Suprapubic skin (tissue), 4 donors: ENCODE results near the gene ACSF2. TPM values are rescaled to one million over a fixed set of nuclear protein-coding genes. Genes with fewer than 3 reads are reported as not detected.

Experiments used
- DNase-seq, 2 donors: peaks; one replicate each; pipeline ENCODE4 v3.0.0-alpha.2; 2019; ENCODE audit warnings: low spot score in 2 of 2
- H3K27ac ChIP-seq: fragments of 200-600 bp; sonication (generic); one replicate; pipeline ENCODE4 v1.5.1; 2019
- H3K27me3 ChIP-seq: fragments of 200-600 bp; sonication (generic); one replicate; pipeline ENCODE4 v1.5.1; 2019
- H3K36me3 ChIP-seq: fragments of 200-600 bp; sonication (generic); one replicate; pipeline ENCODE4 v1.5.1; 2019
- H3K4me1 ChIP-seq: fragments of 200-600 bp; sonication (generic); one replicate; pipeline ENCODE4 v1.5.1; 2019
- H3K4me3 ChIP-seq: fragments of 200-600 bp; sonication (generic); one replicate; pipeline ENCODE4 v1.5.1; 2019; ENCODE audit warnings: mild to moderate bottlenecking
- H3K9me3 ChIP-seq: fragments of 200-600 bp; sonication (generic); one replicate; pipeline ENCODE4 v1.5.1; 2019
- EP300 ChIP-seq: sonication (generic); formaldehyde crosslinking; IDR thresholded peaks from one replicate; pipeline ENCODE4 v1.6.1; 2017; ENCODE audit warnings: antibody characterized with exemption
- POLR2A ChIP-seq, 2 donors: fragments of 450-650 bp; IDR thresholded peaks; one replicate each; pipeline ENCODE4 v1.6.1; 2017; ENCODE audit warnings: antibody characterized with exemption in 2 of 2, mild to moderate bottlenecking in 2 of 2, moderate library complexity in 2 of 2
- POLR2AphosphoS5 ChIP-seq, 3 donors: sonication (generic); formaldehyde crosslinking; IDR thresholded peaks; one replicate each; pipeline ENCODE4 v1.6.1; 2017; ENCODE audit warnings: antibody characterized with exemption in 3 of 3
- whole genome bisulfite sequencing: methylation state at CpG from one replicate; pipeline ENCODE4 v1.1.5; 2018; 5-methylcytosine and 5-hydroxymethylcytosine counted together
- total RNA-seq, 4 donors: library from RNA; depleted of rRNA; stranded (reverse); fragments of >200 nt; gene quantifications; one replicate each; pipeline ENCODE4 v1.1.0, GENCODE V29; 2016
- TF ChIP-seq, protein P1 (sequence below), 2 donors: fragments of 200-600 bp in 1 of 2; fragments of 450-650 bp in 1 of 2; sonication (generic) in 1 of 2; IDR thresholded peaks; one replicate each; pipeline ENCODE4 v1.5.1; 2016 to 2019; ENCODE audit warnings: antibody characterized with exemption in 2 of 2, mild to moderate bottlenecking in 1 of 2, moderate library complexity in 1 of 2

Gene ACSF2
- total RNA-seq, 4 donors from 2014 or later: 61.2 to 164 (median 69.8) TPM

DNA sequence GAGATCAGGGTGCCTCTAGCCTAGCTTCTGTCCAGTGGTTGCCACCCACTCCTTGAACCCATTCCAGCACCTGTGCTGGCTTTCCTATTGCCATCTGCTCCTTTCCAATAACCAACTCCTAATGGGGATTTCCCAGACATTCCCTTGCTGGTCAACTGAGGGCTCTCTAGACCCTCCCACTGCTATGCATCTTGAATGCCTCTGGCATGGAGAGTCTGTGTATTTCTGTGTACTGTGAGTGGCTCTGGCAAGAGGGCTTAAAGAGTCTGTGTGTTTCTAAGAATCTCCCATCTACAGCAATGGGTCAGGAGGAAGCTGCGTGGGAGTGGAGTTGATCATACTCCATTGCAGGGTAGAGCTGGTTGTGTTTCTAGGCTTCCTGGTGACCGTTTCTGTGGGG, 95.5 kb downstream of the ACSF2 start:
- TF ChIP-seq POLR2A (IDR thresholded peaks at IDR 0.05) (no peak), EP300 (no peak), POLR2AphosphoS5 (IDR thresholded peaks at IDR 0.05) (no peak)
- TF ChIP-seq, protein P1, sequence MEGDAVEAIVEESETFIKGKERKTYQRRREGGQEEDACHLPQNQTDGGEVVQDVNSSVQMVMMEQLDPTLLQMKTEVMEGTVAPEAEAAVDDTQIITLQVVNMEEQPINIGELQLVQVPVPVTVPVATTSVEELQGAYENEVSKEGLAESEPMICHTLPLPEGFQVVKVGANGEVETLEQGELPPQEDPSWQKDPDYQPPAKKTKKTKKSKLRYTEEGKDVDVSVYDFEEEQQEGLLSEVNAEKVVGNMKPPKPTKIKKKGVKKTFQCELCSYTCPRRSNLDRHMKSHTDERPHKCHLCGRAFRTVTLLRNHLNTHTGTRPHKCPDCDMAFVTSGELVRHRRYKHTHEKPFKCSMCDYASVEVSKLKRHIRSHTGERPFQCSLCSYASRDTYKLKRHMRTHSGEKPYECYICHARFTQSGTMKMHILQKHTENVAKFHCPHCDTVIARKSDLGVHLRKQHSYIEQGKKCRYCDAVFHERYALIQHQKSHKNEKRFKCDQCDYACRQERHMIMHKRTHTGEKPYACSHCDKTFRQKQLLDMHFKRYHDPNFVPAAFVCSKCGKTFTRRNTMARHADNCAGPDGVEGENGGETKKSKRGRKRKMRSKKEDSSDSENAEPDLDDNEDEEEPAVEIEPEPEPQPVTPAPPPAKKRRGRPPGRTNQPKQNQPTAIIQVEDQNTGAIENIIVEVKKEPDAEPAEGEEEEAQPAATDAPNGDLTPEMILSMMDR (IDR thresholded peaks at IDR 0.05): no peak
- H3K4me1 ChIP-seq: peaks cover 7% of the 10 kb centered on the region
- no peak overlapping the region for H3K27ac ChIP-seq
- H3K36me3 ChIP-seq: no peaks in the 10 kb centered on the region
- H3K4me3 ChIP-seq: no peak overlapping the region
- DNase-seq: no peak
- 71% methylated on average over 2 of the region's 2 CpGs for WGBS
- no peaks in the 10 kb centered on the region for H3K27me3 ChIP-seq
- no peaks in the 10 kb centered on the region for H3K9me3 ChIP-seq

DNA sequence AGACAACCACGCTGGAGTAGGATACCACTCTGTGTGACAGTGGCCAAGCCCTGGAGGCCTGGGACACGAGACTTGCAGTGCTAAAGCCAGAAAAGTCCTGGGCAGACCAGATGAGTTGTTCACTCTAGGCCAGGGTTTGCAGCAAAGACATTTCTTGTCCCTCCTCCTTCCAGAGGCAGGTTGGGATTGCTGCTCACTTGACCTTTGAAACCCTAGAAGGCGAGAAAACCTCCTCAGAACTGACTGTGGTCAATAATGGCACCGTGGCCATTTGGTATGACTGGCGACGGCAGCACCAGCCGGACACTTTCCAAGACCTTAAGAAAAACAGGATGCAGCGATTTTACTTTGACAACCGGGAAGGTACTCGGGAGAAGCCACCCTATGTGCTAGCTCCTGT, 96.7 kb downstream of the ACSF2 start:
- TF ChIP-seq POLR2A (IDR thresholded peaks at IDR 0.05) (no peak), POLR2AphosphoS5 (IDR thresholded peaks at IDR 0.05) (no peak), EP300 (no peak)
- TF ChIP-seq, protein P1 (IDR thresholded peaks at IDR 0.05): no peak
- no peak overlapping the region for H3K27ac ChIP-seq
- no peaks in the 10 kb centered on the region for H3K27me3 ChIP-seq
- no peaks in the 10 kb centered on the region for H3K9me3 ChIP-seq
- H3K4me3 ChIP-seq: no peak overlapping the region
- WGBS: 88% methylated on average over 10 of the region's 10 CpGs
- DNase-seq: no peak
- H3K4me1 ChIP-seq: no peaks in the 10 kb centered on the region
- no peaks in the 10 kb centered on the region for H3K36me3 ChIP-seq

DNA sequence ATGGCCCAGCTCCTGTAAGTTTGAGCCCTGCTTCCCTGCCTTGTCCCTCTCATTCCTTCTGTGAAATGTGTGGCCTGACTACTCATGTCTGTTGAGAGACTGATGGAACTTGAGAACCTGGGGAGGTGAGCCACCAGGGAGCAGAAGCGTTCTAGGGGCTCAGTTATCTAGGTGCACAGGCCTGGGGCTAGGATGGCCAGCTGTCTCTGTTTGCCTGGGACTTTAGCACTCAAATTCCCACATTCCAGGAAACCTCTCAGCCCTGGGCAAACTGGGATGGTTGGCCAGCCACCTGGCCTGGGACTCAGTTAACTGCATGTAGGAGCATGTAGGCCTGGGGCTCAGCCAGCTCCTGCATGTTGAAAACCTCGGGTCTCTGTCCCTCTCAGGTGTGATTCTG, 97.2 kb downstream of the ACSF2 start:
- H3K4me3 ChIP-seq: no peak overlapping the region
- DNase-seq: no peak
- no peaks in the 10 kb centered on the region for H3K9me3 ChIP-seq
- H3K4me1 ChIP-seq: no peaks in the 10 kb centered on the region
- TF ChIP-seq EP300: no peak
- TF ChIP-seq, protein P1 (IDR thresholded peaks at IDR 0.05): no peak
- TF ChIP-seq POLR2AphosphoS5 (IDR thresholded peaks at IDR 0.05): no peak
- TF ChIP-seq POLR2A (IDR thresholded peaks at IDR 0.05): no peak
- no peaks in the 10 kb centered on the region for H3K36me3 ChIP-seq
- peaks cover under 1% of the 10 kb centered on the region for H3K27me3 ChIP-seq
- no peak overlapping the region for H3K27ac ChIP-seq
- WGBS: 49% methylated on average over 2 of the region's 2 CpGs

Other genes with a start within 250 kb of the ACSF2 start
- gene COL1A1, start 224.6 kb upstream of the ACSF2 start, total RNA-seq: 10 to 100 TPM; 19.2 to 56.8 (median 33.1) TPM
- 1 to 10 TPM in 1 of 4 donors, not detected in 3; 1.3 TPM for gene TMEM92, start 151.8 kb upstream of the ACSF2 start, total RNA-seq
- gene XYLT2, start 80.1 kb upstream of the ACSF2 start, total RNA-seq: 10 to 100 TPM; 36.9 to 61.3 (median 45.5) TPM
- 10 to 100 TPM; 60.3 to 87.7 (median 65.3) TPM for gene MRPL27, start 53.0 kb upstream of the ACSF2 start, total RNA-seq
- gene EME1, start 53.0 kb upstream of the ACSF2 start, total RNA-seq: 1 to 10 TPM in 2 of 4 donors, under 1 TPM in 2; 0.39 to 2.5 (median 0.98) TPM
- 10 to 100 TPM; 16.5 to 58.0 (median 39.0) TPM for gene LRRC59, start 28.7 kb upstream of the ACSF2 start, total RNA-seq
- gene CHAD, start 42.7 kb downstream of the ACSF2 start, total RNA-seq: 10 to 100 TPM in 1 of 4 donors, 1 to 10 TPM in 3; 4.5 to 15.4 (median 7.2) TPM
- gene RSAD1, start 52.6 kb downstream of the ACSF2 start, total RNA-seq: 10 to 100 TPM; 27.3 to 41.3 (median 30.1) TPM
- 1 to 10 TPM in 2 of 4 donors, under 1 TPM in 2; 0.42 to 4.6 (median 1.3) TPM for gene MYCBPAP, start 82.2 kb downstream of the ACSF2 start, total RNA-seq
- gene EPN3, start 106.5 kb downstream of the ACSF2 start, total RNA-seq: 100 to 1,000 TPM in 1 of 4 donors, 10 to 100 TPM in 3; 30.3 to 110 (median 78.5) TPM
- gene SPATA20, start 121.0 kb downstream of the ACSF2 start, total RNA-seq: 10 to 100 TPM; 36.5 to 75.4 (median 50.9) TPM
- 1 to 10 TPM; 1.1 to 9.9 (median 2.7) TPM for gene CACNA1G, start 134.5 kb downstream of the ACSF2 start, total RNA-seq
- 100 to 1,000 TPM in 1 of 4 donors, 10 to 100 TPM in 3; 31.7 to 113 (median 36.2) TPM for gene ABCC3, start 208.7 kb downstream of the ACSF2 start, total RNA-seq